Measurements from ENCODE around the gene NR2E1. TPM values are rescaled to one million over a fixed set of nuclear protein-coding genes. Genes with fewer than 3 reads are reported as not detected.

Gene NR2E1
- total and polyA plus RNA-seq, 2 of the 13 experiments (the other 11 are each of a cell fraction or from before 2014, with no cell fraction given) = not detected

- intact Hi-C loops (cut with micrococcal nuclease; ENCODE audit: unreplicated experiment) = no loop called here
- TF ChIP-seq ZNF704 (CRISPR knock-in tag; IDR thresholded peaks at IDR 0.05; ENCODE audit: borderline replicate concordance) (no peak), REL (CRISPR knock-in tag; conservative IDR thresholded peaks at IDR 0.05) (no peak), RBM39 (IDR thresholded peaks at IDR 0.05; ENCODE audit: low read depth, low read length, poor library complexity, severe bottlenecking) (no peak), DR1 (CRISPR knock-in tag; IDR thresholded peaks at IDR 0.05) (no peak), ZNF460 (CRISPR knock-in tag; IDR thresholded peaks at IDR 0.05; ENCODE audit: borderline replicate concordance) (no peak), ZNF160 (CRISPR knock-in tag; IDR thresholded peaks at IDR 0.05) (no peak), IKZF1 (IDR thresholded peaks at IDR 0.05) (no peak)
Measured at GRCh38 chr6:108207013-108207412, 41.2 kb downstream of the NR2E1 start.

GRCh38 chr6:108209738-108210137 lies 43.9 kb downstream of the NR2E1 start:
- no peak for ATAC-seq
- 94% methylated on average over 5 of the region's 5 CpGs for WGBS (ENCODE audit: low lambda C conversion rate)
- Histone ChIP-seq H3K4me1 (ENCODE audit: insufficient read depth, low read length) (no peaks in the 10 kb centered on the region), H3K9ac (ENCODE audit: insufficient read depth, low read depth, low read length) (no peak overlapping the region), H3K9me3 (ENCODE audit: low read length) (no peaks in the 10 kb centered on the region), H3K79me2 (ENCODE audit: insufficient read depth, low read length) (no peaks in the 10 kb centered on the region), H2AFZ (ENCODE audit: low read length) (no peak overlapping the region), H4K20me1 (ENCODE audit: insufficient read depth, low read length) (no peaks in the 10 kb centered on the region), H3K27ac (ENCODE audit: extremely low read length, insufficient read depth, low read length) (no peak overlapping the region), H3K4me2 (ENCODE audit: low read depth, low read length) (no peak overlapping the region), H3K4me3 (replicated peaks in 1 of 3; ENCODE audit: insufficient read depth in 1 of 3, low read depth in 2 of 3, low read length in 3 of 3) (no peak overlapping the region), H3K36me3 (replicated peaks in 1 of 2; ENCODE audit: control insufficient read depth in 1 of 2, insufficient read depth in 2 of 2, low read length in 2 of 2) (peaks cover 4 to 23% of the 10 kb centered on the region in 2 experiments; a peak in 4 of 5 replicates), H3K27me3 (ENCODE audit: control insufficient read depth in 1 of 2, insufficient read depth in 2 of 2, low read length in 2 of 2) (no peaks in the 10 kb centered on the region)
- no peak for FAIRE-seq
- CTCF ChIA-PET (ENCODE audit: low intra/inter-chr PET ratio, low total read pairs) = no interaction called here
- in situ Hi-C loops (cut with HindIII; ENCODE audit: extremely low pct_ligation_motif_present, low pct_unique_long_range_greater_than_20kb) = no loop called here
- no peak for DNase-seq (ENCODE audit: low spot score)
- POLR2A ChIA-PET = no interaction called here
- BruUV-seq (replicated peaks) = no TSS peak
- TF ChIP-seq PHF5A (CRISPR knock-in tag; IDR thresholded peaks at IDR 0.05; ENCODE audit: low read depth, unreplicated experiment) = no peak
- intact Hi-C loops (cut with micrococcal nuclease; ENCODE audit: unreplicated experiment) = no loop called here

More at GRCh38 chr6:108207013-108207412, 41.2 kb downstream of the NR2E1 start:
- Histone ChIP-seq H3K4me1 (ENCODE audit: insufficient read depth, low read length) (peaks cover 14% of the 10 kb centered on the region), H3K36me3 (replicated peaks in 1 of 2; ENCODE audit: control insufficient read depth in 1 of 2, insufficient read depth in 2 of 2, low read length in 2 of 2) (peaks cover 4 to 13% of the 10 kb centered on the region in 2 experiments; a peak in 3 of 5 replicates), H3K79me2 (ENCODE audit: insufficient read depth, low read length) (no peaks in the 10 kb centered on the region), H3K4me3 (replicated peaks in 1 of 3; ENCODE audit: insufficient read depth in 1 of 3, low read depth in 2 of 3, low read length in 3 of 3) (no peak overlapping the region), H3K27ac (ENCODE audit: extremely low read length, insufficient read depth, low read length) (no peak overlapping the region), H2AFZ (ENCODE audit: low read length) (no peak overlapping the region), H3K9me3 (ENCODE audit: low read length) (no peaks in the 10 kb centered on the region), H3K9ac (ENCODE audit: insufficient read depth, low read depth, low read length) (no peak overlapping the region), H3K4me2 (ENCODE audit: low read depth, low read length) (no peak overlapping the region), H3K27me3 (ENCODE audit: control insufficient read depth in 1 of 2, insufficient read depth in 2 of 2, low read length in 2 of 2) (no peaks in the 10 kb centered on the region), H4K20me1 (ENCODE audit: insufficient read depth, low read length) (no peaks in the 10 kb centered on the region)
- BruUV-seq (replicated peaks) = no TSS peak
- in situ Hi-C loops (cut with HindIII; ENCODE audit: extremely low pct_ligation_motif_present, low pct_unique_long_range_greater_than_20kb) = no loop called here
- DNase-seq (ENCODE audit: low spot score) (no peak), ATAC-seq (no peak), FAIRE-seq (no peak)
- ChIA-PET CTCF (ENCODE audit: low intra/inter-chr PET ratio, low total read pairs) (no interaction called here), POLR2A (no interaction called here)
- WGBS (ENCODE audit: low lambda C conversion rate) = 95% methylated on average over 4 of the region's 4 CpGs
